Immature natural killer cell (primary cell): ENCODE measurements around the gene PCSK2. TPM values are rescaled to one million over a fixed set of nuclear protein-coding genes. Genes with fewer than 3 reads are reported as not detected.

Experiments used
- DNase-seq, 3 donors: peaks; one replicate each; pipeline ENCODE4 v3.0.0; 2022; ENCODE audit warnings: mixed read lengths in 1 of 3
- H3K27ac Mint-ChIP-seq, 6 donors: one replicate each; pipeline ENCODE4 v1.8.0; 2020; ENCODE audit warnings: mixed read lengths in 6 of 6, mild to moderate bottlenecking in 5 of 6, inconsistent platforms in 4 of 6, moderate library complexity in 3 of 6
- H3K27me3 Mint-ChIP-seq, 3 donors: one replicate each; pipeline ENCODE4 v1.8.0; 2020 to 2021; ENCODE audit warnings: low read depth in 3 of 3, mild to moderate bottlenecking in 3 of 3, mixed read lengths in 3 of 3, moderate library complexity in 3 of 3, inconsistent platforms in 1 of 3
- H3K36me3 Mint-ChIP-seq, 3 donors: one replicate each; pipeline ENCODE4 v1.8.0; 2020; ENCODE audit warnings: mixed read lengths in 3 of 3, inconsistent platforms in 2 of 3, mild to moderate bottlenecking in 2 of 3
- H3K4me1 Mint-ChIP-seq, 2 donors: one replicate each; pipeline ENCODE4 v1.8.0; 2020; ENCODE audit warnings: inconsistent platforms in 2 of 2, mild to moderate bottlenecking in 2 of 2, mixed read lengths in 2 of 2, moderate library complexity in 1 of 2
- H3K4me3 Mint-ChIP-seq, 5 donors: one replicate each; pipeline ENCODE4 v1.8.0; 2020; ENCODE audit warnings: mild to moderate bottlenecking in 5 of 5, mixed read lengths in 5 of 5, inconsistent platforms in 3 of 5, moderate library complexity in 3 of 5
- H3K9me3 Mint-ChIP-seq, 6 donors: one replicate each; pipeline ENCODE4 v1.8.0; 2020; ENCODE audit warnings: mild to moderate bottlenecking in 6 of 6, mixed read lengths in 6 of 6, inconsistent platforms in 4 of 6, moderate library complexity in 3 of 6
- polyA plus RNA-seq, 3 donors: library from polyadenylated mRNA; unstranded; fragments of 300-500 nt; fragmentation: Illumina TruSeq; gene quantifications; one replicate each; pipeline ENCODE4 v1.2.3, GENCODE V29; 2021

PCSK2 gene
- polyA plus RNA-seq, 3 donors from 2014 or later: not detected

DNA sequence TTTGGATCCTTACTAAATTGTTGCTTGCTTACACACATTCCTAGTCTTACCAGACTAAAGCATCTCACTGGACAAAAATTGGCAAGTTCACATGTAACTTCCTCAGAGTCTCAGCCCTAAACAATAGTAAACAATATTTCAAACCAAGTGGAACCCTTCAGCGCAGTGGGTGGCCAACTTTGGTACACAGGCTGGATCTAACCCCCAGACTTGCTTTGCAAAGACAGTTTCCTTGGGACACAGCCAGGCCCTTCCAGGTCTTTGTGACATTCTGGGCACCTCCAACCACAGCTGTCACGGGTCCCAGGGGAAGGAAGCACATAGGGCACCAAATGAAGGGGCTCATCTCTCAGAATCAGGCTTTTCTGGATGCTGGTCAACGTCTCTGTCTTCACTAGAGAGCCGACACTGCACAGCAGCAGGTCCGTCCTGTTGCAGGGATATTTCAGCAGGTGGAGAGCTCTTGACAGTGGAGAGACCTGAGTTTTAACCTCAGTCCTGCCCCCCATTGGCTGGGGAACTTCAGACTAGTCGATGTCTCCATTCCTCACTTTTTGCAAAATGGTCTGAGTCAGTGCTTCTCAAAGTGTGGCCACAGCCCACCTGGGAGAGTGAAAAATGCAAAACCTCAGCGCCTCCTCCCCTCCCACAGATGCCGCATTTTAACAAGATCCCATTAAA, 212.9 kb downstream of the PCSK2 start:
- H3K4me1 Mint-ChIP-seq: no peaks in the 10 kb centered on the region
- H3K4me3 Mint-ChIP-seq: no peak overlapping the region
- no peaks in the 10 kb centered on the region for H3K36me3 Mint-ChIP-seq
- peaks cover 0 to 8% (median 3%) of the 10 kb centered on the region in 3 donors for H3K27me3 Mint-ChIP-seq
- no peak for DNase-seq
- no peak overlapping the region for H3K27ac Mint-ChIP-seq
- peaks cover 0 to 2% (median 0%) of the 10 kb centered on the region in 6 donors for H3K9me3 Mint-ChIP-seq

DNA sequence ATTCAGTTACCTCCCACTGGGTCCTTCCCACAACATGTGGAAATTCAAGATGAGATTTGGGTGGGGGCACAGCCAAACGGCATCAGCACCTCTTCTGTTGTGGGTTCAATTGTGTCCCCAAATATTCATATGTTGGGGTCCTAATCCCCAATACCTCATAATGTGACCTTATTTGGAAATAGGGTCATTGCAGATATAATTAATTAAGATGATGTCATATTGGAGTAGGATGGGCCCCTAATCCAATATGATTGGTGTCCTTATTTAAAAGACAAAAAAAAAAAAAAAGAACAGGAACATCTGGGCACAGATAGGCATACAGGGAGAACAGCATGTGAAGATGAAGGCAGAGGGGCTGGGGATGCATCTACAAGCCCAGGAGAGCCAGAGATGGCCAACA, 214.9 kb downstream of the PCSK2 start:
- Mint-ChIP-seq H3K4me1 (no peaks in the 10 kb centered on the region), H3K4me3 (no peak overlapping the region), H3K36me3 (no peaks in the 10 kb centered on the region), H3K9me3 (peaks cover 0 to 2% (median 0%) of the 10 kb centered on the region in 6 donors), H3K27ac (no peak overlapping the region), H3K27me3 (peaks cover 3 to 6% (median 4%) of the 10 kb centered on the region in 3 donors)
- DNase-seq: no peak

DNA sequence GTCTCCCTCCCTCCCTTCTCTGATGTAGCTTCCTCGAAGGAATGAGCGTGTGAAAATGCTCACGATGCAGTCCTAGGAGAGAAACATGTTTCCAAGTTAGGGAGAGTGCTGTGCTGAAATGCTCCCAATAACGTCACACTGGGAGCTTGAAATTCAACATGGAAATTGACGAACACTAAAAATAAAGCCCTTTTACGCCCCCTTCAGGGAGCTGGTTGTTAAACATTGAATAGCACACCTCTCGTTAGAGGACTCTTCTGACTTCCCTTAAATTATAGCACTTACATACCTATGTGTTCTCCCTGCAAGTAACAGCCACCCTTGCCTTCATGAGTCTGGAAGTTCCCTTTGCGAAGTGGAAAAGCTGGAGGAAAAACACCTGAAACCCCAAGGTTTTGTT, 215.7 kb downstream of the PCSK2 start:
- Mint-ChIP-seq H3K4me3 (no peak overlapping the region), H3K27ac (no peak overlapping the region), H3K27me3 (peaks cover 3 to 8% (median 4%) of the 10 kb centered on the region in 3 donors), H3K9me3 (peaks cover 0 to 2% (median 0%) of the 10 kb centered on the region in 6 donors), H3K4me1 (no peaks in the 10 kb centered on the region), H3K36me3 (no peaks in the 10 kb centered on the region)
- no peak for DNase-seq

DNA sequence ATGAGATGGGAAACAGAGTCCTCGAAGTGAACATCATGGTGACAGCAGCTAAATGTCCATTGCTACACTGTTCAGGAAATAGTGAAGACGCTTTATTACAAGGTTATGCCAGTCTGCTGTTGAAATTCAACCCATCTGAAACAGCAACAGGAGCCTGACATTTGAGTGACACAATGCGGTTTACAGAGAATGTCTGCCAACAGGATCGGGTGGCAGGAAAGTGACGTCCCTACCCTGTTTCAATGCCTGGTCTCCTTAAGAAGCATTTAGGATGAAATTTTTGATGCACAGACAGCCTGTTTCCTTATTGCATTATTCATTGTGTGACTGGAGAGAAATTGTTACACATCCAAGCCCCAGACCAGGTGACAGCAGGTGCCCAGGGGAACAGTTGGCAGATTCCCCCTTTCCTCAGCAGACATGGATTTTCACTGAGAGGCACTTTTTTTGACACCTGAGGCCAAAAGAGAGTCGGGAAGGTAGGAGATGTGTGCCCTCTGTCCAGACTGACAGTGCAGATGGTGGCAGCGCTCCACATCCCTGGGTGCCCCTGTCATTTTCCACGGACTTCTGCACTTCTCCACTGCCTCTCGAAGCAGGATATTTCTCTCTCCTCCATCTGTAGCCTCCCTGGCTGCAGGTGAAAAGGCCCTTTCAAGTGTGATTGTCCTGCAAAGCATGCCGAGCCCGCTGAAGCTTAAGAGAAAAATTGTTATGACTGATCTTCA, 216.5 kb downstream of the PCSK2 start:
- no peaks in the 10 kb centered on the region for H3K4me1 Mint-ChIP-seq
- H3K4me3 Mint-ChIP-seq: no peak overlapping the region
- no peak overlapping the region for H3K27ac Mint-ChIP-seq
- H3K27me3 Mint-ChIP-seq: peaks cover 3 to 8% (median 4%) of the 10 kb centered on the region in 3 donors
- no peaks in the 10 kb centered on the region for H3K36me3 Mint-ChIP-seq
- H3K9me3 Mint-ChIP-seq: peaks cover 0 to 2% (median 0%) of the 10 kb centered on the region in 6 donors
- no peak for DNase-seq

DNA sequence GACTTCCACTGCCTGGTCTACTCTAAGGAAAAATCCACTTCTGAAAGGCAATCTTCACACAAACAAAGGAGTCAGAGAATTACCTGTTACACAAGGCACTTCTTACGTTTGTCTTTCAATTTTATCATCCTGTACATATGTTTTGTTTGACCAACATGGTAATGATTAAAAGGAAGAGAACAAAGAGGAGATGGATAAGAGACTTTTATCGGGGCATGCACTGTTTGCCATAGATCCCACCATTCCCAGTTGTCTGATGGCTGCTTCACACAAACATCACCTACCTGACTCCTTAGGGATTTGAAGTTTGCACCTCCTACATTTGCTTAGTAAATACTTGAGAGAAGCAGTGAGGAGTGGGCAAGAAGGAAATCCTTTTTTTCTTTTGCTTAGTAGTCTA, 217.3 kb downstream of the PCSK2 start:
- no peak overlapping the region for H3K4me3 Mint-ChIP-seq
- no peaks in the 10 kb centered on the region for H3K36me3 Mint-ChIP-seq
- no peak overlapping the region for H3K27ac Mint-ChIP-seq
- H3K9me3 Mint-ChIP-seq: peaks cover 0 to 2% (median 0%) of the 10 kb centered on the region in 6 donors
- no peak for DNase-seq
- H3K4me1 Mint-ChIP-seq: no peaks in the 10 kb centered on the region
- peaks cover 3 to 10% (median 5%) of the 10 kb centered on the region in 3 donors for H3K27me3 Mint-ChIP-seq

DNA sequence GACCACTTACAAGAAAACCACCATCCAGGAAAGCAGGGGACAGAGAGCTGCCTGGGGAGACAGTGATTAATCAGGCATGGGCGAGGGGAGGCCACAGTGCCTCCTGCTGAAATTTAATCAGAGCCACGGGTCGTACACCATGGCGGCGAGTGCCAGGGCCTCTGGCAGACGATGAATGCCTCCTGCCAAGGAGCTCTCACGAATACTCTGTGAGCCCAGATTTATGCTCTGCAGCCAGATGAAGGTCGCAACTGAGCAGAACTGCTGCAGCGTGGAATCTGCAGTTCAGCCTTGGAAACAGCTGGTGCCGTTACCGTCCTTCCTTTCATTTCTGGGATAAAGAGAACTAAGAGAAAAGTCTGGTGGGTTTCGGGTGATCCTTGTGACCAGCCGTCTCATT, 218.7 kb downstream of the PCSK2 start:
- Mint-ChIP-seq H3K36me3 (no peaks in the 10 kb centered on the region), H3K27ac (no peak overlapping the region), H3K27me3 (peaks cover 3 to 10% (median 8%) of the 10 kb centered on the region in 3 donors), H3K4me1 (no peaks in the 10 kb centered on the region), H3K4me3 (no peak overlapping the region), H3K9me3 (peaks cover 0 to 2% (median 0%) of the 10 kb centered on the region in 6 donors)
- DNase-seq: no peak

DNA sequence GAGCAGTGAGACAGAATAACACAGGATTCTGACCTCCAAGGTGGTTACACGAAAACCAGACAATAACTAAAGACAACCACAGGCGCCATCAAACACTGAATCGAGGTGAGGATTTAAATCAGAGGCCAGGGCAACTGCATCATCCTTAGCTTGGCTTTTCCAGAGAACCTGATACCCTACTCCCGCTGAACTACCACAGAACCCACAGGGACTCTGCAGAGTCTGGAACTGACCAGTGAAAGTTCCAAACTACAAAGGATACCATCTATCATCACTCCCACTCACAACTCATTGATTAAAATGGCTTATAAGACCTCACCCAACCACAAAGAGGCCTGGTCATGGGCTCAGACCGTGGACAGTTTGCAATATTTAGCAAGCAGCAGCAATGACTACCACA, 219.3 kb downstream of the PCSK2 start:
- H3K9me3 Mint-ChIP-seq: peaks cover 0 to 2% (median 0%) of the 10 kb centered on the region in 6 donors
- DNase-seq: no peak
- peaks cover 3 to 10% (median 9%) of the 10 kb centered on the region in 3 donors for H3K27me3 Mint-ChIP-seq
- no peaks in the 10 kb centered on the region for H3K36me3 Mint-ChIP-seq
- H3K4me1 Mint-ChIP-seq: no peaks in the 10 kb centered on the region
- no peak overlapping the region for H3K27ac Mint-ChIP-seq
- no peak overlapping the region for H3K4me3 Mint-ChIP-seq

DNA sequence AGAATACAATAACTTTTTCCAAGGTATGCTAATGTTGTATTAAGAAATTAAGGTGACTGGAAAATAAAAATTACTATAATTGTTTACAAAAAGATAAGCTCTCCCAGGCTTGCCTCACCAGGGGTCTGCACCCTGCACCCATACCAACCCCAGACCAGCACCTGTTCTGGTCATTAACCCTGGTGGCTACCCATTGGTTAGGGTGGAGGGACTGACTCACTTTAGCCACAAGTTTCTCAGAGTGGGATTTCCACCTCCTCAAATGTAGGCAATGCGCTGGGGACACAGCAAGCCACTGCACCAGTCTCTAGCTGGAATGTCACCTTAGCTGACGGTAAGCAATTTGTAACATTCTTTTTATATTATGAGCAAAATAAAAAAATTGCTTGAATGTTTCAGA, 221.2 kb downstream of the PCSK2 start:
- H3K9me3 Mint-ChIP-seq: no peaks in the 10 kb centered on the region
- H3K4me1 Mint-ChIP-seq: no peaks in the 10 kb centered on the region
- H3K27ac Mint-ChIP-seq: no peak overlapping the region
- H3K4me3 Mint-ChIP-seq: no peak overlapping the region
- H3K27me3 Mint-ChIP-seq: peaks cover 3 to 13% (median 6%) of the 10 kb centered on the region in 3 donors
- no peaks in the 10 kb centered on the region for H3K36me3 Mint-ChIP-seq
- no peak for DNase-seq

DNA sequence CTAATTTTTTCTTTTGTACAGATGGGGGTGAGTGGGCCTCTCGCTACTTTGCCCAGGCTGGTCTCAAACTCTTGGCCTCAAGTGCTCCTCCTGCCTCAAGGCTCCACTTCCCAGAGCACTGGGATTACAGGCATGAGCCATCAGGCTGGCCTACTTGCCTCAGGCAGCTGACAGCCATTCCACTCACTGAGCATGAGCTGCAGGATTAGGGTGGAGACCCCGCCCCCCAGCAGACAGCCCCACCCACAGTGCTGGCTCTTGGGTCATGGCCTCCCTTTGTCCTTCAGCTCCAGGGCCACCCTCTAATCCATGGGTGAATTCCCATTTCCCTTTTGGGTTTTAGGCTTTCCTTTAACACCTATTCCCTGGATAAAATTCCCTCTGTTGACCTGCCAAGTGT, 222.2 kb downstream of the PCSK2 start:
- Mint-ChIP-seq H3K27me3 (peaks cover 3 to 13% (median 6%) of the 10 kb centered on the region in 3 donors), H3K9me3 (no peaks in the 10 kb centered on the region), H3K4me3 (no peak overlapping the region), H3K4me1 (no peaks in the 10 kb centered on the region), H3K27ac (no peak overlapping the region), H3K36me3 (no peaks in the 10 kb centered on the region)
- DNase-seq: no peak

DNA sequence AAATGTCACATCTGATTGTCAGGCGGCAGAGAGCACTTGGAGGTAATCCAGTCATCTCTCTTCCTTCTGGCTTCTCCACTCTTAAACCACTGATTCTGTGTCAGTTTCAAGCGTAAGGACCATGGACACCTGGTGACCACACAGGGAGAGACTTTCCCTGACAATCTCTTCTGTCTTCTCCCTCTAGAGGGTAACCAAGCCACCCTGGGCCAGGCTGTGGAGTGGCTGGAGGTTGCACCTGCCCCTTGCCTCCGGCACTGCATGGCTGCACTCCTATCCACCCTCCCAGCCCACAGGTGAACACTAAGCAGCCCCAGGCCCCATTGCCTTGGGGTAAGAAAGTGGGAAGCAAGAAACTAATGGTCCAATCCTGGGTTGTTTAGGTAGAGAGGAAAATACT, 225.6 kb downstream of the PCSK2 start:
- Mint-ChIP-seq H3K4me1 (no peaks in the 10 kb centered on the region), H3K4me3 (no peak overlapping the region), H3K27ac (no peak overlapping the region), H3K36me3 (no peaks in the 10 kb centered on the region), H3K27me3 (peaks cover 0 to 9% (median 2%) of the 10 kb centered on the region in 3 donors), H3K9me3 (no peaks in the 10 kb centered on the region)
- no peak for DNase-seq

DNA sequence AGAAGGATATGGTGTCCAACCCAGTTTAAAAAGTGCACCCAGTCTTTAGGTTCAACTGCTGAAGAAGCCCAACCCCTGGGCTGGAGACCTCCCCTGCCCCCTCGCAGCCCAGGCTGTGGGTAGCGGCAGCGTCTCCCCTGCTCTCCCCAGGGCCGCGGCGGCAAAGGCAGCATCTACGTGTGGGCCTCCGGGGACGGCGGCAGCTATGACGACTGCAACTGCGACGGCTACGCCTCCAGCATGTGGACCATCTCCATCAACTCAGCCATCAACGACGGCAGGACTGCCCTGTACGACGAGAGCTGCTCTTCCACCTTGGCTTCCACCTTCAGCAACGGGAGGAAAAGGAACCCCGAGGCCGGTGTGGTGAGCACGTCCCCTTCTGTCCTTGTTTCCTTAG, 226.8 kb downstream of the PCSK2 start:
- H3K36me3 Mint-ChIP-seq: no peaks in the 10 kb centered on the region
- no peak overlapping the region for H3K4me3 Mint-ChIP-seq
- H3K27me3 Mint-ChIP-seq: peaks cover 0 to 9% (median 2%) of the 10 kb centered on the region in 3 donors
- H3K9me3 Mint-ChIP-seq: no peaks in the 10 kb centered on the region
- no peaks in the 10 kb centered on the region for H3K4me1 Mint-ChIP-seq
- no peak overlapping the region for H3K27ac Mint-ChIP-seq
- DNase-seq: no peak

DNA sequence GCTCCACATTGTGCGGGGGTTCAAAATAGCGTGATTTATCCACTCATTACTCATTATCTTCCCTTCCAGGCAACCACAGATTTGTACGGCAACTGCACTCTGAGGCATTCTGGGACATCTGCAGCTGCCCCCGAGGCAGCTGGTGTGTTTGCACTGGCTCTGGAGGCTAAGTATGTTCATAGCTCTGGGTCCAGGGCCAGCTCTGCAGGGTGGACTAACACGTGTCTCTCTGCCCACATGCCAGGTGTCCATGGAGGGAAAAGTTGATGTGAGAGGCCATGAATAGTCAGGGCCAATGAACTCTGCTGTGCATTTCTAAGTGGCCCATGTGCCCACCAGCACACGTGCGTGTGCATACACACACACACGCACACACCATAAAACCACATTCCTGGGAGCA, 229.4 kb downstream of the PCSK2 start:
- Mint-ChIP-seq H3K27ac (no peak overlapping the region), H3K4me3 (no peak overlapping the region), H3K4me1 (no peaks in the 10 kb centered on the region), H3K36me3 (no peaks in the 10 kb centered on the region), H3K27me3 (peaks cover 0 to 3% (median 2%) of the 10 kb centered on the region in 3 donors), H3K9me3 (no peaks in the 10 kb centered on the region)
- no peak for DNase-seq

DNA sequence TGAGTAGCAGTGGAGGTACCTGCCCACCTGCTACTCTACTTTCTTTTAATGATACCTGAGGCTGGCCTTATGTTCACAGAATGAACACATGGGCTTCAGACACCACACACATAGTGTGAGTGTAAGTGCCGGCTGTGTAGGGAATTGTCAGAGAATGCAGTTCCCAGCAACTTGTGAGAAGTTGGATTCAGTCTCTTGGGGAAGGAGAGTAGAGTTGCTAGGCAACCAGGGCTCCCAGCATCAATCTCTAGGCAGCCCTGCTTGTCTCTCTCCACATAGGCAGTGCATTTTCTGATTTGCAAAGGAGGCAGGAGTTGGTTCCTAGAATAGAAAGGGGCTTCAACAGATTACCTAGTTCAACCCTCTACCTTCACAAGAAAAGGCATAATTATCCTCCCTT, 230.2 kb downstream of the PCSK2 start:
- H3K9me3 Mint-ChIP-seq: no peaks in the 10 kb centered on the region
- DNase-seq: no peak

DNA sequence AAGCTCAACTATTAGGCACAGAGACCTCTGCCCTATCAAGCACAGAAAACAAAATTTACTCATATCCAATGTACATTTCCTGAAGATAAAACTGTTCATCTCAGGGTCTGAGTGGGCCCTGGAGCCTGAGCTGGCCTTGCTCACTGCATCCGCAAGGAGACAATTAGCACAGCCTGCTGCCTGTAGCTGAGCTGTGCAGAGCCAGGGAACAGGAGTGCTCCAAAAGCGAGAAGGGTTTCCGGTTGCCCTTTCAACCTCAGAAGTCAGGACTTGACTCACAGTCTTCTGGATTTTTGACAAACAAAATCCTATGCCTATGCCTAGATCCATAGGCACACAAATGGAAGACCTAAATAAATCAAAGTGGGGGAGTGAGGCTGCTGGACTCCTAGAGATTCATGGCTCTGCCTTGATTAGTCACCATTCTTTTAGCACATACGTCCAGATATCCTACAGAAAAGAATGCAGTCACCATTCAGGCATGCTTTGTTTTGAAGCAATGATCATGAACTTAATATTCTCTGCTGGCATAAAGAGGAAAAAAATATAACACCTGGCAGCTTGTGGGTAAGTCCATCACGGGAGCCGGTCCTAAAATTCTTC, 230.8 kb downstream of the PCSK2 start:
- Mint-ChIP-seq H3K27ac (no peak overlapping the region), H3K9me3 (no peaks in the 10 kb centered on the region), H3K27me3 (peaks cover 0 to 2% (median 2%) of the 10 kb centered on the region in 3 donors), H3K4me3 (no peak overlapping the region), H3K4me1 (no peaks in the 10 kb centered on the region), H3K36me3 (no peaks in the 10 kb centered on the region)
- DNase-seq: no peak

More for the DNA sequence above, 230.2 kb downstream of the PCSK2 start:
- Mint-ChIP-seq H3K4me1 (no peaks in the 10 kb centered on the region), H3K4me3 (no peak overlapping the region), H3K27me3 (peaks cover 0 to 3% (median 2%) of the 10 kb centered on the region in 3 donors), H3K27ac (no peak overlapping the region), H3K36me3 (no peaks in the 10 kb centered on the region)
